GM12878 (cell line): ENCODE data around the gene RNPEP. TPM values are rescaled to one million over a fixed set of nuclear protein-coding genes. Genes with fewer than 3 reads are reported as not detected.
A peak's percentile ranks its signal among the peaks of the same experiment; 100 is the strongest.

ENCODE experiments used
- BCL11A ChIP-seq: IDR thresholded peaks from 2 replicates; pipeline ENCODE4 v1.6.1; 2011; ENCODE audit warnings: low read depth, low read length
- BHLHE40 ChIP-seq, 2 experiments: fragments of 450-650 bp in 1 of 2; IDR thresholded peaks; 2 replicates each; pipeline ENCODE4 v1.6.1; 2011 to 2017; ENCODE audit warnings: low read depth in 2 of 2, borderline replicate concordance in 1 of 2, improper control_type of control experiment in 1 of 2, low read length in 1 of 2, mild to moderate bottlenecking in 1 of 2
- CBX3 ChIP-seq: fragments of 200-600 bp; sonication (generic); IDR thresholded peaks from 2 replicates; pipeline ENCODE4 v1.6.1; 2016; ENCODE audit warnings: low read depth, borderline replicate concordance
- SIX5 ChIP-seq: IDR thresholded peaks from 2 replicates; pipeline ENCODE4 v1.6.1; 2011; ENCODE audit warnings: mild to moderate bottlenecking, low read depth, low read length, moderate library complexity; ENCODE audit not compliant: severe bottlenecking
- SMAD5 ChIP-seq: IDR thresholded peaks from 2 replicates; pipeline ENCODE4 v1.6.1; 2016; ENCODE audit warnings: antibody characterized with exemption, low read depth
- TBL1XR1 ChIP-seq: IDR thresholded peaks from 2 replicates; pipeline ENCODE4 v1.6.1; 2012; ENCODE audit warnings: low read depth, low read length, improper control_type of control experiment
- YY1 ChIP-seq: IDR thresholded peaks from 2 replicates; pipeline ENCODE4 v1.6.1; 2011; ENCODE audit warnings: low read depth, mild to moderate bottlenecking, low read length
- ZSCAN29 ChIP-seq: fragments of 450-650 bp; IDR thresholded peaks from 2 replicates; pipeline ENCODE4 v1.6.1; 2017; ENCODE audit warnings: mild to moderate bottlenecking, moderate library complexity
- polyA plus RNA-seq, 11 experiments: library from polyadenylated mRNA; depleted of rRNA in 4 of 11; unstranded in 6 of 11; stranded (reverse) in 5 of 11; fragments of >200 nt; fragmentation: Nextera tagmentation in 4 of 11; fragmentation: Illumina TruSeq in 1 of 11; extraction: Ambion mirVana in 4 of 11; extraction: Trizol in 1 of 11; gene quantifications; 1 replicate in 1 of 11; 2 replicates in 10 of 11; pipeline versions ENCODE4 v1.2.1 to v1.2.3, GENCODE V29; 2011 to 2016; ENCODE audit warnings: inconsistent platforms in 2 of 11, missing spikeins in 2 of 11, low read depth in 1 of 11
- total RNA-seq, 4 experiments: library from RNA; depleted of rRNA in 3 of 4; stranded (reverse); fragments of >200 nt in 3 of 4; fragmentation: Illumina TruSeq in 1 of 4; extraction: Trizol in 1 of 4; gene quantifications; 2 replicates each; pipeline versions ENCODE4 v1.2.1 to v1.2.3, GENCODE V29; 2013 to 2021
- TF ChIP-seq, protein P1 (sequence below): fragments of 150-350 bp; IDR thresholded peaks from 2 replicates; pipeline ENCODE4 v1.6.1; 2016; ENCODE audit warnings: low read depth, low read length
- TF ChIP-seq, protein P2 (sequence below): fragments of 450-650 bp; IDR thresholded peaks from 2 replicates; pipeline ENCODE4 v1.6.1; 2016; ENCODE audit warnings: mild to moderate bottlenecking

Gene RNPEP
- total and polyA plus RNA-seq, 10 of the 15 experiments (the other 5 are each of a cell fraction or from before 2014, with no cell fraction given), result 18.3 to 68.2 (median 44.6) TPM

DNA sequence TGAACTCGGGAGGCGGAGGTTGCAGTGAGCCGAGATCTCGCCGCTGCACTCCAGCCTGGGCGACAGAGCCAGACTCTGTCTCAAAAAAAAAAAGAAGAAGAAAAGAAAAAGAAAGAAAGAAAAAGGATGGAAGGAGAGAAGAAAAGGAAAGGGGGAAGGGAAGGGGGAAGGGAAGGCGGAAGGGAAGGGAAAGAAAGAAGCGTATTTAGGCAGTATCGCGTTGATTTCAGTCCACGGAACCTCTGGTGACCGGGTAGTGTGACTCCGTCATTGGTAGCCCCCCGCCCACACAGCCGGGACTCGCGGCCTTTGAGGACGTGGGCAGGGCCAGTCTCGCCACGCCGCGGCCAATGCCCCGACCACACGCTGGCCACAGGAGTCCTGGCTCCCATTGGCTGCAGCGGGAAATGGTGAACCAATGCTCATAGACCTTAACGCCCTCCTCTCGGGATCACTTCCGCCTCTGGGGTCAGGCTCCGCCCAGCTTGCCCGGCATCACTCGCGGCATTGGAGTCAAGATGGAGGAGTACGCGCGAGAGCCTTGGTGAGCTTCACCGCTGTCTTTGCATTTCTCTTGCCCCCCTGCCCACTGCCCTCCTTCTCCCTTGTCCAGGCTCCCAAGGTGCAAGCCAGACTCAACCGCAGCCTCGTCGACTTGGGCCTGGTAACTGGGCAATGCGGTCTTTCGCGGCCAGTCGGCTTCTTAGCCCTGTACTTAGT is 27.3 kb upstream of the RNPEP start, which contains the start of gene TIMM17A (continued):
- TF ChIP-seq, protein P1, sequence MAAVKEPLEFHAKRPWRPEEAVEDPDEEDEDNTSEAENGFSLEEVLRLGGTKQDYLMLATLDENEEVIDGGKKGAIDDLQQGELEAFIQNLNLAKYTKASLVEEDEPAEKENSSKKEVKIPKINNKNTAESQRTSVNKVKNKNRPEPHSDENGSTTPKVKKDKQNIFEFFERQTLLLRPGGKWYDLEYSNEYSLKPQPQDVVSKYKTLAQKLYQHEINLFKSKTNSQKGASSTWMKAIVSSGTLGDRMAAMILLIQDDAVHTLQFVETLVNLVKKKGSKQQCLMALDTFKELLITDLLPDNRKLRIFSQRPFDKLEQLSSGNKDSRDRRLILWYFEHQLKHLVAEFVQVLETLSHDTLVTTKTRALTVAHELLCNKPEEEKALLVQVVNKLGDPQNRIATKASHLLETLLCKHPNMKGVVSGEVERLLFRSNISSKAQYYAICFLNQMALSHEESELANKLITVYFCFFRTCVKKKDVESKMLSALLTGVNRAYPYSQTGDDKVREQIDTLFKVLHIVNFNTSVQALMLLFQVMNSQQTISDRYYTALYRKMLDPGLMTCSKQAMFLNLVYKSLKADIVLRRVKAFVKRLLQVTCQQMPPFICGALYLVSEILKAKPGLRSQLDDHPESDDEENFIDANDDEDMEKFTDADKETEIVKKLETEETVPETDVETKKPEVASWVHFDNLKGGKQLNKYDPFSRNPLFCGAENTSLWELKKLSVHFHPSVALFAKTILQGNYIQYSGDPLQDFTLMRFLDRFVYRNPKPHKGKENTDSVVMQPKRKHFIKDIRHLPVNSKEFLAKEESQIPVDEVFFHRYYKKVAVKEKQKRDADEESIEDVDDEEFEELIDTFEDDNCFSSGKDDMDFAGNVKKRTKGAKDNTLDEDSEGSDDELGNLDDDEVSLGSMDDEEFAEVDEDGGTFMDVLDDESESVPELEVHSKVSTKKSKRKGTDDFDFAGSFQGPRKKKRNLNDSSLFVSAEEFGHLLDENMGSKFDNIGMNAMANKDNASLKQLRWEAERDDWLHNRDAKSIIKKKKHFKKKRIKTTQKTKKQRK, result 0 out of 2 replicates have a peak, but pooled peaks have one; percentile 9
- TF ChIP-seq, protein P2, sequence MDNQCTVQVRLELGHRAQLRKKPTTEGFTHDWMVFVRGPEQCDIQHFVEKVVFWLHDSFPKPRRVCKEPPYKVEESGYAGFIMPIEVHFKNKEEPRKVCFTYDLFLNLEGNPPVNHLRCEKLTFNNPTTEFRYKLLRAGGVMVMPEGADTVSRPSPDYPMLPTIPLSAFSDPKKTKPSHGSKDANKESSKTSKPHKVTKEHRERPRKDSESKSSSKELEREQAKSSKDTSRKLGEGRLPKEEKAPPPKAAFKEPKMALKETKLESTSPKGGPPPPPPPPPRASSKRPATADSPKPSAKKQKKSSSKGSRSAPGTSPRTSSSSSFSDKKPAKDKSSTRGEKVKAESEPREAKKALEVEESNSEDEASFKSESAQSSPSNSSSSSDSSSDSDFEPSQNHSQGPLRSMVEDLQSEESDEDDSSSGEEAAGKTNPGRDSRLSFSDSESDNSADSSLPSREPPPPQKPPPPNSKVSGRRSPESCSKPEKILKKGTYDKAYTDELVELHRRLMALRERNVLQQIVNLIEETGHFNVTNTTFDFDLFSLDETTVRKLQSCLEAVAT, result peak; percentile 95
- peak; percentile 84 for TF ChIP-seq SMAD5
- peak; percentile 47; the same call in 1 of the 2 replicates for TF ChIP-seq TBL1XR1
- TF ChIP-seq BHLHE40 (IDR thresholded peaks at IDR 0.05; ENCODE audit: borderline replicate concordance in 1 of 2, low read depth in 2 of 2, low read length in 1 of 2), result peak; percentile 43 to 78
- peak; percentile 40; the same call in 1 of the 2 replicates for TF ChIP-seq BCL11A
- no peak for TF ChIP-seq SIX5
- TF ChIP-seq ZSCAN29, result no peak
- no peak for TF ChIP-seq CBX3
- TF ChIP-seq YY1, result peak; percentile 98
- TF ChIP-seq, all 136 proteins: peak for 65
